Spleen (tissue), 7 donors: Measurements from ENCODE around the gene MED9.

Source experiments
- POLR2A ChIP-seq, 3 donors: fragments of 450-650 bp; IDR thresholded peaks; one replicate each; pipeline ENCODE4 v1.5.1; 2017; ENCODE audit warnings: antibody characterized with exemption in 3 of 3, mild to moderate bottlenecking in 1 of 3
- TF ChIP-seq, protein P1 (sequence below), 11 experiments: fragments of 200-600 bp in 7 of 11; fragments of 450-650 bp in 4 of 11; sonication (generic) in 4 of 11; IDR thresholded peaks in 8 of 11; conservative IDR thresholded peaks in 3 of 11; 1 replicate in 7 of 11; 2 replicates in 4 of 11; pipeline versions ENCODE4 v1.4.0 to v1.8.0; 2016 to 2021; ENCODE audit warnings: antibody characterized with exemption in 11 of 11, inconsistent platforms in 4 of 11, mild to moderate bottlenecking in 1 of 11
- donor health status: DM: no; HTN: no; CAD: no; lungs with moderate emphysema.
- donor health status: DM: no; HTN: no; CAD: no.
- donor health status: DM: no; HTN: no; CAD: no.

DNA sequence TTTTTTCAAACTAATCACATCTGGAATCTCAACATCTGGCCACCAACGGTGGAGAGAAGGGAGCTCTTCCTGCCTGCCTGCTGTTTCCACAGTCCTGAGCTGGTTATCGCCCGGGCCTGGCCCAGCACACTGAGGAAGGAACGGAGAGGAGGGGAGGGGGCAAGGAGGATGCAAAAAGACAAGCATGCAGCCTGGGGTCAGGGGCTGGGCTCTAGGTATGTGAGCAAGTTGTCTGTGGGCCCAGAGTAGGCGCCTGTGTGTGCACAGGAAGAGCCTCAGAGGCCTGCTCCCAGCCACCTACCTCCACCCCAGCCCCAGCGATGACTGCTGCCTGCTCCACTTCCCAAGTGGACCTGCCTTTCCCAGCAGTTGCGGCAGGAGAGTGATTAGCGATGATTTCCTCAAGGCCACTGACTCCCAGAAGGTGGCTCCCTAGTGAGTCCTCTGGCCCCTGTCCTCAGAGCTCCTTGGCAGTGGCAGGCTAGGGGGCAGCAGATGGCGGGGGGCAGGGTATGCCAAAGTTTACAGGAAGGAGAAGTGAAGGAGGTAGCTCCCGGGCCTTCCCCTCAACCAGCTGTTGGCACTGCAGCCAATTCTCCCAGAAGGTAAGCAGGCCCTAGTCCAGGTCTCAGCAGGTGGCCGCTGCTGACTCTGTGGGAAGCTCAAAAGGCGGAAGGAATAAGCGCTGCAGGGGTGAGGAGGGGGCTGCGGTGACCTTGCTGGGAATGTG is 46.4 kb downstream of the MED9 start:
- TF ChIP-seq, protein P1, sequence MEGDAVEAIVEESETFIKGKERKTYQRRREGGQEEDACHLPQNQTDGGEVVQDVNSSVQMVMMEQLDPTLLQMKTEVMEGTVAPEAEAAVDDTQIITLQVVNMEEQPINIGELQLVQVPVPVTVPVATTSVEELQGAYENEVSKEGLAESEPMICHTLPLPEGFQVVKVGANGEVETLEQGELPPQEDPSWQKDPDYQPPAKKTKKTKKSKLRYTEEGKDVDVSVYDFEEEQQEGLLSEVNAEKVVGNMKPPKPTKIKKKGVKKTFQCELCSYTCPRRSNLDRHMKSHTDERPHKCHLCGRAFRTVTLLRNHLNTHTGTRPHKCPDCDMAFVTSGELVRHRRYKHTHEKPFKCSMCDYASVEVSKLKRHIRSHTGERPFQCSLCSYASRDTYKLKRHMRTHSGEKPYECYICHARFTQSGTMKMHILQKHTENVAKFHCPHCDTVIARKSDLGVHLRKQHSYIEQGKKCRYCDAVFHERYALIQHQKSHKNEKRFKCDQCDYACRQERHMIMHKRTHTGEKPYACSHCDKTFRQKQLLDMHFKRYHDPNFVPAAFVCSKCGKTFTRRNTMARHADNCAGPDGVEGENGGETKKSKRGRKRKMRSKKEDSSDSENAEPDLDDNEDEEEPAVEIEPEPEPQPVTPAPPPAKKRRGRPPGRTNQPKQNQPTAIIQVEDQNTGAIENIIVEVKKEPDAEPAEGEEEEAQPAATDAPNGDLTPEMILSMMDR (IDR thresholded peaks at IDR 0.05 in 8 of 11, conservative IDR thresholded peaks at IDR 0.05 in 3 of 11): no peak
- TF ChIP-seq POLR2A (IDR thresholded peaks at IDR 0.05): no peak
